CD4-positive, alpha-beta T cell treated with Interleukin-12 subunit alpha and Interleukin-12 subunit beta, for 1 hour (primary cell): ENCODE results near the gene CRHR2.

ENCODE experiments used
- DNase-seq: peaks from one replicate; pipeline ENCODE4 v3.0.0-alpha.2; 2020

The CRHR2 gene

DNA sequence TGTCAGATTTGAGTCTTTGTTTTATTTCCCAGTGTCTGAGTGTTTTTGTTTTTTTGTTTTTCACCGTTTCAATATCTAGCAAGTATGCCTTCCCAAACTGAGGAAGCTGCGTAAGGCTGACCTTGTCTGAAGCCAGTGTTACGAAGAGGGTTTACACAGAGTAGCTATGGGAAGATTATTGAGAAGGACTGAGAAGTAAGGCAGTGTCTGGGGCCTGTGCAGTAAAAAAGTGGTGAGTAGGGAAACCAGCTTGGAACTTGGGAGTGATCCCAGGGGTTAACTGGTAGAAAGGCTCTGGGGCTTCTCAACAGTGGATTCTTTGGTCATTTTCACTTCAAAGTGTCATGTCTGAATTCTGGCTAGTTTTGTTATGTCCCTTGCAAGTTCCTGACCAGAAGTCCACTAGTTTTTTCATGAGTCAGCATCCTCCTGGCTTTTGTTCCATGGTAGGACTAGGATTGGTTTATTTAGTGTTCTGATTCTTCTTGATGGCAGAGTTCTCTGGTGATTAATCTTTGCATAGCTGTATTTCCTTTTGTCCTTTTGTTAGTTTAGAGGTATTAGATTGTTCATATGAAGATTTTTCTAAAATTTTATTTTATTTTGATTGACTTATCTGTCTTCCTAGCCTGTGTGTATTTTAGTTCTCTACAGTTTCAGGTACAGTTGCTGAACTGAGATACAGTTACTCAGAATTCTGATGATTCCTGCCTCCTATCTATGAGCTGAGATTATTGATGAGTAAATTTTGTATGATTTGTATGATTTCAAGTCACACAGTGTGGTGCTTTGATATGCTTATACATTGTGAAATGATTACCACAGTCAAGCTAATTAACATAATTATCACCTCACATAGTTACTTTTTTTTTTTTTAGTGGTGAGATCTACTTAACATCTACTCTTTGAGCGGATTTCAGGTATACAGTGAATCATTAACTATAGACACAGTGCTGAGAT is 68.6 kb downstream of the CRHR2 start:
- no peak for DNase-seq

- DNase-seq = no peak
Measured at GRCh38 chr7:30612658-30613265, 69.5 kb downstream of the CRHR2 start.

- DNase-seq = no peak
Measured at GRCh38 chr7:30605832-30606231, 76.4 kb downstream of the CRHR2 start.

- DNase-seq = no peak
Measured at GRCh38 chr7:30604901-30605300, 77.4 kb downstream of the CRHR2 start.
